ENCODE measurements around the gene SPATA31D4.
"Not testable (repeated sequence)": the region's sequence is repeated elsewhere in the genome, so short reads cannot be mapped to it uniquely, and the experiment has no call there.

The SPATA31D4 gene

GRCh38 chr9:81928305-81928704 is at the start of gene SPATA31D4:
TSS of gene SPATA31D4 (plus strand) at chr9:81928428. CDS start at chr9:81928514, 86 bp downstream.
- not testable (repeated sequence) for DNase-seq

- DNase-seq, result no peak
These were observed 49.7 kb upstream of the SPATA31D4 start for GRCh38 chr9:81878530-81878929.

GRCh38 chr9:81879501-81879916 is 48.7 kb upstream of the SPATA31D4 start:
- no peak for DNase-seq

DNA sequence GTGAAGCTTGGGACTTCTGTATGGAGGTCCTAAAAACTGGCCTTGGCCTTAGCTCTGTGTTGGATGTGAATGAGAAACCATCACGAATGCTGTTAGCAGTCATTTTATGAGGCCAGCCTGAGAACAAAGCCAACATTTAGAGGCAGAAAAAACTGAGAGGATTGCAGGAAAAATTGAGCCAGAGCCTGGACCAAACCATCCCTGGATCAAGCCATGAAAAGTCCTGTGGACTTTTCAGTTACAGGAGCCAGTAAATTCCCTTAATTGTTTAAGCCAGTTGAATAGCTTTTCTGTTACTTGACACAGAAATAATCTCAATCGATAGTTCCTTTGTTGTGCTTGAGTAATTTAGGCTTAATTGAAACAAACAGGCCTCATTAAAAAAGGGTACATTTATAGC is 42.6 kb upstream of the SPATA31D4 start:
- DNase-seq, result no peak

- no peak for DNase-seq
These were observed 41.6 kb upstream of the SPATA31D4 start for GRCh38 chr9:81886665-81887064.

DNA sequence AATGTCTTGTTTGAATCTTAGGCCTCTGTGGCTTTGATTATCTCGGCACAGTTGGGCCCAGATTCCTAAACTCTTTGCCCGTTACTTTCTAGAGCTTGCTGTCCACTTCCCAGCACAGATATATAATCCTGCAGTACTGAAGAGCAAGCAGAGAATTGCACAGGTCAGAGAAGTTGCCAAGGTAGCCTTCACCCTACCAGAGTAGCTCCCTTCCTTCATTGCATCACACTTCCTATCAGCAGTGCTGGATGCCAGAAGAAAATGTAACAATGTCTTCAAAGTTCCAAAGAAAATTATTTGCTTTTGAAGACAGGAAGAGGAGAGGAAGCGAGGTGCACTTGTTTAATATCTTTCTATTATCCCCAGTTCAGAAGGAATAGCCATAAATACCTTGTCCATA is 38.1 kb upstream of the SPATA31D4 start:
- no peak for DNase-seq

DNA sequence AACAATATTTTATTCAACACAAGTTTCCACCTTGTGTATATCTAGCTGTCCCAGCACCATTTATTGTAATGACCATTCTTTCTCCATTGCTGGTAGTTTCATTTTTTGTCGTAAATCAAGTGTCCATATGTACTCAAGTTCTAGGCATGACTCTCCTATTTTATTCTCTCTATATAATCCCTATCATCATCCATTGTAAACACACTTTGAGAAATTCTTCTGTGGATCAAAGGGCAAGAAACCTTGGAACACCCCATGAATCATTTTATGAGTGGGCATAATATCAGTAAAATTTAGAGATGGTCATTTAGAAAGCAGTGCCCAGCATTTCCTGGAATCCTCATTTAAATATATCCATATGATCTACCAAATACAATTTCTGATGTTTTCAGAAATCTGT is 35.8 kb upstream of the SPATA31D4 start:
- DNase-seq, result no peak

DNA sequence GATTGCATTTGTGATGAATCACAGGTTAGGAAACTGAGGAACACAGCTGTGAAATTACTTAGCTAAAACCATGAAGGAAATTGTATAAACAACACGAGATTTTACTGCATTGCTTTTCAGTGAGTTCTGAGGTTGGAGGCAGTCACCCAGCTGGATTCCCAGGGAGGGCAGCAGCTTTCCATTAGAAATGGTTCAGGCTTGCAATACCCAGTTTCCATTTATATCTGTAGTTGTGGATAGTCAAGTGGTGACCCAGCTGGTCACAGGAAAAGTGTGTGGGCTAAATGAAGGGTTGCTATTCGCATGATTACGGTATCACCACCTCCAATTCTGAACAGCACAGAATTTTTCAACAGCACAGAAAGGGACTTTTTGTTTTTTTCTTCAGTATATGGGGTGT is 34.3 kb upstream of the SPATA31D4 start:
- DNase-seq, result no peak

DNA sequence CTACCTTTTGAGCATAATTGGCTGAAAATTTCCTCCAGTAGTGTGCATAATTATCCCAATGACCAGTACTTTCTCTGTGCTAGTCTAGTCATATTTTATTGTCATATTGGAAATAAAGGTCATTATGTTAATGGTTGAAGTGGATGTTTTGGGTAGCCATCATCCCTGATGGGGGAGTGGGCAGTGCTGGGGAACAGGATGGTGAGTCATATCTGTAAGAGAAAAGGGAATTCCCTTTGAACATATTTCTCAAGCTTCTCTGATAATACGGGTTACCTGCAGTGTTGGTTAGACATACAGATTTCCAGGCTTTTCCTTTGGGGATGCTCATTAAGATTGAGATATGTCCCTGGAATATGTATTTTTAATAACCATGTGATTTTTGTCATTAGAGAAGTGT is 33.3 kb upstream of the SPATA31D4 start:
- DNase-seq, result no peak

DNA sequence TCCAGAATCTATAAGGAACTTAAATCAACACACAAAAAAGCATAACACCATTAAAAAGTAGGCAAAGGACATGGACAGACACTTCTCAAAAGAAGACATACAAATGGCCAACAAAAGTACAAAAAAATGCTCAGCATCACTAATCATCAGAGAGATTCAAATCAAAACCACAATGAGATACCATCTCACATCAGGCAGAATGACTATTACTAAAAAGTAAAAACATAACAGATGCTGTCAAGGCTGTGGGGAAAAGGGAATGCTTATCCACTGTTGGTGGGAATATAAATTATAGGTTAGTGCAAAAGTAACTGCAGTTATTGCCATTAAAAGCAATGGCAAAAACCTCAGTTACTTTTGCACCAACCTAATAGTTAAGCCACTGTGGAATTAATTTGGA is 32.2 kb upstream of the SPATA31D4 start:
- DNase-seq, result no peak

- DNase-seq, result no peak
These were observed 29.4 kb upstream of the SPATA31D4 start for GRCh38 chr9:81898851-81899250.

DNA sequence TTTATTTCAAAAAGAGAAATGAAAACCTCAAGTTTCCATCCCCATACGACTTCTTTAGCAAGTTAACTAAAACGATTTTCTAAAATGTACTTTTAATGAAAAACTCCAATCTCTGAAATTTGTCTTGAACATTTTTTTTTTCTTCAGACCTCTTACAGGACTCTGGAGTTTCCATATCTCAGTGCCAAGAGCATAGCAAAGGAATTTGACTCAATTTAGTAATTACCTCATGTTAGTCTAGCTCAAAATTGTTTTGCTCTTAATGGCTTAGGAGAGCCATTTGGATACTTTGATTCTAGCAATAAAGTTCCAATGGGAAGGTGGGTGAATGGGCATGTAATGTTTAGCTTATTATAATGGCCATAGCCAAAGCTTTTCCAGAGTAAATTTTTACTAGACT is 26.0 kb upstream of the SPATA31D4 start:
- no peak for DNase-seq

DNA sequence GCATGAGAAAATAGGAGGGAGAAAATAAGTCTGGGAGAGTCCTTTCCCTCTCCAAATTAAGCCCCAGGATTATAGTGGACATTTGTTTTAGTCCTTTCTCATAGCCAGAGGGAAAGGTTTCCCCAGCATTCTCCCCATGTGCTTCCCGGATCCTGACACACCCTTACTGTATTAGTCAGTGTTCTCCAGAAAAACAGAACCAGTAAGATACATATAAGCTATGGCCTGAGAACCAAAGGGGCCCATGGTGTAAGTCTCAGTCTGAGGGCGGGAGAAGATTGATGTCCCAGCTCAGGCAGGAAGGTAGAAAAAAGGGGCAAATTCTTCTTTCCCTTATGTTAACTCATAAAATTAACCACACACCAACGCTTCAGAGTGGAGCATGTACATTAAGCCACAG is 25.6 kb upstream of the SPATA31D4 start:
- DNase-seq, result no peak

DNA sequence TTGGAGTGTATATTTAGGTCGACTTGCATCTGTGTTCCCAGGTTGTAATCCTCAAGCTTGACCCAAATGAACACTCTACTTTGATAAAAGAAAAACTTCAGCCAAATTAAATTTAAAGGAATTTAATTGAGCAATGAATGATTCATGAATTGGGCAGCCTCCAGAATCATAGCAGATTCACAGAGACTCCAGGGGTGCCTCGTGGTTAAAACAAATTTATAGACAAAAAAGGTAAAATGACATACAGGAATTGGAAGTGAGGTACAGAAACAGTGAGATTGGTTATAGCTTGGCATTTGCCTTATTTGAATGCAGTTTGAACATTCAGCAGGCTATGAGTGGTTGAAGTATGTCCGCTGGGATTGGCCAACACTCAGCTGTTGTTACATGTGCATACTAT is 21.6 kb upstream of the SPATA31D4 start:
- no peak for DNase-seq

- no peak for DNase-seq
These were observed 16.1 kb upstream of the SPATA31D4 start for GRCh38 chr9:81912135-81912534.

- DNase-seq, result no peak
These were observed 12.3 kb upstream of the SPATA31D4 start for GRCh38 chr9:81915801-81916505.

DNA sequence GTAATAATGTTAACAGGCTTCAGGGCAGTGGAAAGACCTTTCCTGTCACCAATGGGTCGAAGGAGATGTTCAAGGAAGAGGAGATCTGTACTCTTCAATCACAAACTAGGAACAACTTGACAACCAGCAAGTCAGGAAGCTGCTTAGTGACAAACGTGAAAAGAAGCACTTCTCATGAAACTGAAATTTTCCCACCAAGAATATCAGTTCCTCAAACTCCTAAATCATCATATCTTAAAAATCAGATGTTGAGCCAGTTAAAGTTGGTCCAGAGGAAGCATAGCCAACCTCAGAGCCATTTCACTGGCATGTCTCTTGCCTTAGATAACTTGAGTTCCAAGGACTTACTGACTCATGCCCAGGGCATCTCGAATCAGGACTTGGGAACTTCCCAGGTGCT is 9.7 kb upstream of the SPATA31D4 start:
- not testable (repeated sequence) for DNase-seq

- not testable (repeated sequence) for DNase-seq
These were observed 1.9 kb downstream of the SPATA31D4 start for GRCh38 chr9:81930147-81930546.

- not testable (repeated sequence) for DNase-seq
These were observed 5.3 kb downstream of the SPATA31D4 start for GRCh38 chr9:81933547-81933946.

- DNase-seq, result not testable (repeated sequence)
These were observed 15.2 kb downstream of the SPATA31D4 start, which contains the start of gene SPATA31D3 for GRCh38 chr9:81943393-81943792. TSS of gene SPATA31D3 (plus strand) at chr9:81943500. CDS start at chr9:81943586, 86 bp downstream.

GRCh38 chr9:81948650-81949049 is 20.4 kb downstream of the SPATA31D4 start:
- not testable (repeated sequence) for DNase-seq

DNA sequence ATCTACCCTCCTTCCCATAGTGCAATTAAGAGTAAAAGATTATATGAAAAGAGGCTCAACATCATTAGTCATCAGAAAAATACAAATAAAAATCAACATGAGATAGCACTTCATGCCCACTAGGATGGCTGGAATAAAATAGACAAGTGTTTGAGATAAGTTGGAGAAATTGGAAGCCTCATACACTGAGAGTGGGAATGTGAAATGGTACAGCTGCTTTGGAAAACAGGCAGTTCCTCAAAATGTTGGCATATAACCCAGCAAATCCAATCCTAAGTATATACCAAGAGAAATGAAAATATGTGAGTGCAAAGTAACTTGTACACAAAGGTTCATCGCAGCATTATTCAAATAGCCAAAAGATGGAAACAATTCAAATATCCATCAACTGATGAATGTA is 24.9 kb downstream of the SPATA31D4 start:
- DNase-seq, result no peak

DNA sequence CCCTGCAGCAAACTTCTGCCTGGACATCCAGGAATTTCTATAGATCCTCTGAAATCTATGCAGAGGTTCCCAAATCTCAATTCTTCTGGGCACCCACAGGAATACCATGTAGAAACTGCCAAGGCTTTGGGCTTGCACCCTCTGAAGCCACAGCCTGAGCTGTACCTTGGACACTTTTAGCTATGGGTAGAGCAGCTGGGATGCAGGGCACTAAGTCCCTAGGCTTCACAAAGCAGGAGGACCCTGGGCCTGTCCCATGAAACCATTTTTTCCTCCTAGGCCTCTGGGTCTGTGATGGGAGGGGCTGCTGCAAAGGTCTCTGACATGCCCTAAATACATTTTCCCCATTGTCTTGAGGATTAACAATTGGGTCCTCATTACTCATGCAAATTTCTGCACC is 27.4 kb downstream of the SPATA31D4 start:
- no peak for DNase-seq

DNA sequence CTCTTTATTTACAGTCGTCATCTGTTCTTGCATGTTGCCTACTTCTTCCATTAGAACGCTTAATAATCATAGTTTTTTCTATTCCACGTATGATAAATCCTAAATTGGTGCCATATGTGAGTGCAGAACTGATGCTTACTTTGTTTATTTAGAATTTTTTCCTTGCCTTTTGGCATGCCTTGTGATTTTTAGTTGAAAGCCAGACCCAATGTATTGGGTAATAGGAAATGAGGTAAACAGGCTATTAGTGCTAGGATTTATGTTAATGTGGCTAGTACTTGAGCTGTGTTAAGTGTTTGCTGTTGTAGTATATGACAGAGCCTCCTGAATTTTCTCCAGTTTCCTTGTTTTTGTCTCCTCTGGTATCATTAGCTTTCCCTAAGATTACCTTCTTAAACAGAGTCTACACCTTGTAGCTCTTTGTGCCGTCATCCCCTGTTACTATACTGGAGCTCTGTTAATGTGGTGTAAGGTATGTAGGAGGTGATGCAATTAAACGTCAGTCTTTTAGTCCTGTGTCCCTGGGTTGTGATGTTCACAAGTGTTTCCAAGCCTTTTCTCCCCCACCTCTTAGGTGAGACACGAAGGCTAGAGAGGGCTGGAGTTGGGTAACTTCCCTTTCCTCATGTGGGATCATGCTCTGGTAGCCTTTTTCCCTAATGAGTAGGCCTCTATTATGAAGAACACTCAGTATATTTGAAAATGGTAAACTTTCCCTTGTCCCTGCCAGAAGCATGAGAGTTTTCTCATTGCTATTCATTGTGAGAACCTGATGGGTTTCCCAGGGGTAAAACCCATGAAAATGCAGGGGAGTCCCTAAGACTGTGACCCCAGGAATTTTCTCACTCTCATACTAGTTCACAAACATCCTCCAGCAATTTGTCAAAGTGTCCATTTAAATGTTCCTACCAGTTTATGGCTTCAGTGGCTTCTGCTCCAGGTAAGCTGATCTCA is 36.3 kb downstream of the SPATA31D4 start:
- DNase-seq, result no peak

Measured in SHP77 treated with DMSO at 0.1 percent for 48 hours (cell line).